ENCODE measurements around the gene RXRA. TPM values are rescaled to one million over a fixed set of nuclear protein-coding genes. Genes with fewer than 3 reads are reported as not detected.

RXRA gene
- polyA plus RNA-seq, 1 experiment: 12.0 TPM

DNA sequence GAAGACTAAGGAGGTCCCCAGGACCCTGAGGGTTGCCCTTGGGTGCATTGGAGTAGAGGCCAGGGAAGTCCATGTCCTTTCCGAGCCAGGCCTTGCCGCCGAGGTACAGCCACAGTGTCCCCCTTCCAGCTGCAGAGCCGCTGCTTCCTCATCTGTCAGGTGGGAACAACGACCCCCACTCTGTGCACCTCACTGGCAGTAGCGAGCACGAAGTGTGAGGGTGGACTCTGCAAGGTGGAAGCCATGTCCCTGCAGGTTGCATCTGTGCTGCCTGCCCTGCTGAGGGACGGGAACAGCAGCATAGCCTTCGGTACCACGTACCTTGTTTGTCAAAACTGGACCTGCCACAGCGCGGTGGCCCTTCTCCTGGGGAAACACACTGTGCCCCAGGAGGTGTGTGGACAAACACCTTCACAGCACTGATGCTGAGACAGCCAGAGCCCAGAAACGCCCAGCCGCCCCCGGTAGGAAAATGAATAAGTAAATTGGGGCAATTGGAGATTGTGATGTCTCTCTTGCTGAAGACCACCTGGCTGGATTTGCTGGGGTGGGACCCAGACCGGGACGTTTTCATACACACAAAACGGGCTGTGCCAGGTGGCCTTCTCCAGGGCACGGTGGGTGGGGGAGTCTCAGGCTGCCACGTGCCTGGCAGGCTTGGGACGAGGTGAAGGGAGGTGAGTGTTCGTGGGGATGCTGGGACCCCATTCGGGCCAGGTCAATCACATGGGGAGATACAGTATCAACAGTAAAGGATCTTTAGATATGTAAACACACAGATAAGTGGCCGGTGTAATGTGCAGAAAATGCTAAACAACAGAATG lies 157.3 kb downstream of the RXRA start:
- no peak for DNase-seq (ENCODE audit: low read depth)
- no peaks in the 10 kb centered on the region for H3K36me3 ChIP-seq (ENCODE audit: control insufficient read depth, insufficient read depth, low read length)
- H3K4me3 ChIP-seq (ENCODE audit: low read depth, low read length): no peak overlapping the region
- ChIA-PET POLR2A (no interaction called here), CTCF (no interaction called here)
- no peak for TF ChIP-seq CTCF (IDR thresholded peaks at IDR 0.05; ENCODE audit: insufficient read depth, low read depth, low read length)
- no peaks in the 10 kb centered on the region for H3K27me3 ChIP-seq (ENCODE audit: control insufficient read depth, insufficient read depth, low read length)

DNA sequence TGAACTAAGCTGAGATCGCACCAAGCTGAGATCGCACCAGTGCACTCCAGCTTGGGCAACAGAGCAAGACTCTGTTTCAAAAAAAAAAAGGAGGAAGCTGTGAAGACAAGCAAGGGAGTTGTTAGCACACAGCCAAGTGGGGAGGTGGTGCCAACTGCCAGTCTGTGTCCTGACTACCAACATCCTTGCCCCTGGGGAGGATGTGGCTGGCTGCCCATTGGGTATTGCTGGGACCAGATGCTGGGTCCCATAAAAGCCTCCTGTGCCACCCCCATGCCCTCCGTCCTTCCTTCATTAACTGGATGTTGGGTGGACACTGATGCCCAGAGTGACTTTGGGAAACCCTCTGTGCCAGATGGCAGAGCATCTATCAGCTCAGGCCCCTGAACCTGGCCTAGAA lies 158.2 kb downstream of the RXRA start:
- no peak for DNase-seq (ENCODE audit: low read depth)
- H3K4me3 ChIP-seq (ENCODE audit: low read depth, low read length): no peak overlapping the region
- no peaks in the 10 kb centered on the region for H3K27me3 ChIP-seq (ENCODE audit: control insufficient read depth, insufficient read depth, low read length)
- H3K36me3 ChIP-seq (ENCODE audit: control insufficient read depth, insufficient read depth, low read length): no peaks in the 10 kb centered on the region
- no peak for TF ChIP-seq CTCF (IDR thresholded peaks at IDR 0.05; ENCODE audit: insufficient read depth, low read depth, low read length)
- ChIA-PET POLR2A (no interaction called here), CTCF (no interaction called here)

- H3K36me3 ChIP-seq (ENCODE audit: control insufficient read depth, insufficient read depth, low read length): no peaks in the 10 kb centered on the region
- no peak for TF ChIP-seq CTCF (IDR thresholded peaks at IDR 0.05; ENCODE audit: insufficient read depth, low read depth, low read length)
- H3K4me3 ChIP-seq (ENCODE audit: low read depth, low read length): no peak overlapping the region
- ChIA-PET CTCF (no interaction called here), POLR2A (no interaction called here)
- no peaks in the 10 kb centered on the region for H3K27me3 ChIP-seq (ENCODE audit: control insufficient read depth, insufficient read depth, low read length)
- no peak for DNase-seq (ENCODE audit: low read depth)
These were observed 159.4 kb downstream of the RXRA start for GRCh38 chr9:134485653-134486052.

- POLR2A ChIA-PET: no interaction called here
- no peak for TF ChIP-seq CTCF (IDR thresholded peaks at IDR 0.05; ENCODE audit: insufficient read depth, low read depth, low read length)
- no peaks in the 10 kb centered on the region for H3K36me3 ChIP-seq (ENCODE audit: control insufficient read depth, insufficient read depth, low read length)
- DNase-seq (ENCODE audit: low read depth): no peak
- no peaks in the 10 kb centered on the region for H3K27me3 ChIP-seq (ENCODE audit: control insufficient read depth, insufficient read depth, low read length)
- H3K4me3 ChIP-seq (ENCODE audit: low read depth, low read length): no peak overlapping the region
- CTCF ChIA-PET: no interaction called here
These were observed 159.9 kb downstream of the RXRA start for GRCh38 chr9:134486143-134486591.

GRCh38 chr9:134486596-134486995 lies 160.3 kb downstream of the RXRA start:
- no peaks in the 10 kb centered on the region for H3K27me3 ChIP-seq (ENCODE audit: control insufficient read depth, insufficient read depth, low read length)

More at GRCh38 chr9:134486596-134486995, 160.3 kb downstream of the RXRA start:
- Histone ChIP-seq H3K36me3 (ENCODE audit: control insufficient read depth, insufficient read depth, low read length) (no peaks in the 10 kb centered on the region), H3K4me3 (ENCODE audit: low read depth, low read length) (no peak overlapping the region)
- no peak for TF ChIP-seq CTCF (IDR thresholded peaks at IDR 0.05; ENCODE audit: insufficient read depth, low read depth, low read length)
- CTCF ChIA-PET: no interaction called here
- DNase-seq (ENCODE audit: low read depth): no peak
- POLR2A ChIA-PET: no interaction called here

Small RNAs within 50 kb of the gene (small RNA-seq; reads per million reads assigned to genes)
- gene MIR4669 (ENCODE audit: insufficient read length, low read depth, low replicate concordance): not detected

Other genes starting within 250 kb of the RXRA start
- 23.8 and 24.4 TPM in 2 replicates for gene WDR5, start 190.4 kb upstream of the RXRA start, polyA plus RNA-seq (2011; rRNA removed)
- gene RNU6ATAC, start 161.9 kb upstream of the RXRA start, polyA plus RNA-seq (2011; rRNA removed): not detected in 2 replicates